HG02938 (cell line): ENCODE results near the gene GDPD3.

Experiments used
- ATAC-seq: cut with Tn5 transposase; IDR thresholded peaks from one replicate; pipeline ENCODE4 v1.9.1; 2021; ENCODE audit warnings: mild to moderate bottlenecking, moderate library complexity; ENCODE audit not compliant: unreplicated experiment

GDPD3 gene

GRCh38 chr16:30096105-30096861 is 17.1 kb downstream of the GDPD3 start, which contains the start of gene YPEL3:
Gene YPEL3 (minus strand): TSS chr16:30096213. CDS start chr16:30095482, 731 bp downstream.
- ATAC-seq, result peak; percentile 32

- ATAC-seq, result no peak
Measured at GRCh38 chr16:30095166-30096078, 17.9 kb downstream of the GDPD3 start.

- ATAC-seq, result no peak
Measured at GRCh38 chr16:30094541-30095165, 18.7 kb downstream of the GDPD3 start.

- peak; percentile 43 for ATAC-seq
Measured at GRCh38 chr16:30092373-30093010, 20.8 kb downstream of the GDPD3 start.

GRCh38 chr16:30091474-30092372 is 21.6 kb downstream of the GDPD3 start, which contains the start of gene TBX6:
Gene TBX6 (minus strand): TSS chr16:30091924. CDS start chr16:30091193, 731 bp downstream.
- ATAC-seq, result peak; percentile 58

- no peak for ATAC-seq
Measured at GRCh38 chr16:30090610-30091331, 22.6 kb downstream of the GDPD3 start.

- ATAC-seq, result no peak
Measured at GRCh38 chr16:30088832-30089624, 24.3 kb downstream of the GDPD3 start.

GRCh38 chr16:30088237-30088831 is 25.0 kb downstream of the GDPD3 start:
- no peak for ATAC-seq

- no peak for ATAC-seq
Measured at GRCh38 chr16:30087181-30087898, 26.0 kb downstream of the GDPD3 start.

- no peak for ATAC-seq
Measured at GRCh38 chr16:30086291-30087140, 26.8 kb downstream of the GDPD3 start.

GRCh38 chr16:30085820-30086219 is 27.5 kb downstream of the GDPD3 start:
- ATAC-seq, result no peak

GRCh38 chr16:30085247-30085646 is 28.1 kb downstream of the GDPD3 start:
- ATAC-seq, result no peak

- ATAC-seq, result no peak
Measured at GRCh38 chr16:30084816-30085159, 28.5 kb downstream of the GDPD3 start.

GRCh38 chr16:30084096-30084815 is 29.1 kb downstream of the GDPD3 start:
- no peak for ATAC-seq

- no peak for ATAC-seq
Measured at GRCh38 chr16:30083216-30084055, 29.9 kb downstream of the GDPD3 start.
